OCI-LY3 (cell line): Measurements from ENCODE around the gene TRIM62.

Experiments
- EZH2phosphoT487 ChIP-seq: fragments of 200-600 bp; shearing (Covaris generic); IDR thresholded peaks from 2 replicates; pipeline ENCODE4 v1.6.1; 2018; ENCODE audit warnings: antibody characterized with exemption, mixed run types, low read depth
- TF ChIP-seq, protein P1 (sequence below): fragments of 200-600, 300-600 bp; sonication (generic); IDR thresholded peaks from 2 replicates; pipeline ENCODE4 v1.5.1; 2014; ENCODE audit warnings: antibody characterized with exemption, low read length, low read depth

- TF ChIP-seq, protein P1, sequence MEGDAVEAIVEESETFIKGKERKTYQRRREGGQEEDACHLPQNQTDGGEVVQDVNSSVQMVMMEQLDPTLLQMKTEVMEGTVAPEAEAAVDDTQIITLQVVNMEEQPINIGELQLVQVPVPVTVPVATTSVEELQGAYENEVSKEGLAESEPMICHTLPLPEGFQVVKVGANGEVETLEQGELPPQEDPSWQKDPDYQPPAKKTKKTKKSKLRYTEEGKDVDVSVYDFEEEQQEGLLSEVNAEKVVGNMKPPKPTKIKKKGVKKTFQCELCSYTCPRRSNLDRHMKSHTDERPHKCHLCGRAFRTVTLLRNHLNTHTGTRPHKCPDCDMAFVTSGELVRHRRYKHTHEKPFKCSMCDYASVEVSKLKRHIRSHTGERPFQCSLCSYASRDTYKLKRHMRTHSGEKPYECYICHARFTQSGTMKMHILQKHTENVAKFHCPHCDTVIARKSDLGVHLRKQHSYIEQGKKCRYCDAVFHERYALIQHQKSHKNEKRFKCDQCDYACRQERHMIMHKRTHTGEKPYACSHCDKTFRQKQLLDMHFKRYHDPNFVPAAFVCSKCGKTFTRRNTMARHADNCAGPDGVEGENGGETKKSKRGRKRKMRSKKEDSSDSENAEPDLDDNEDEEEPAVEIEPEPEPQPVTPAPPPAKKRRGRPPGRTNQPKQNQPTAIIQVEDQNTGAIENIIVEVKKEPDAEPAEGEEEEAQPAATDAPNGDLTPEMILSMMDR = no peak
- TF ChIP-seq EZH2phosphoT487 = no peak
These were observed 40.1 kb downstream of the TRIM62 start for GRCh38 chr1:33141781-33142180.
